ENCODE data around the gene AFM. TPM values are rescaled to one million over a fixed set of nuclear protein-coding genes. Genes with fewer than 3 reads are reported as not detected.
A peak's percentile ranks its signal among the peaks of the same experiment; 100 is the strongest.

The AFM gene
- total RNA-seq, 1 donor from 2014 or later, result not detected

GRCh38 chr4:73508651-73509050 is 27.1 kb downstream of the AFM start:
- no peaks in the 10 kb centered on the region for H3K27me3 ChIP-seq (ENCODE audit: control insufficient read depth, insufficient read depth, low read length)
- no peak for TF ChIP-seq CTCF (IDR thresholded peaks at IDR 0.05; ENCODE audit: insufficient read depth, low read length, severe bottlenecking)
- DNase-seq (ENCODE audit: low read depth) (peak; percentile 24), FAIRE-seq (no peak)
- no peak overlapping the region for H3K4me3 ChIP-seq (ENCODE audit: low read depth, low read length)
- H3K36me3 ChIP-seq (ENCODE audit: control insufficient read depth, insufficient read depth, low read length), result no peaks in the 10 kb centered on the region

- FAIRE-seq, result no peak
- TF ChIP-seq CTCF (IDR thresholded peaks at IDR 0.05; ENCODE audit: insufficient read depth, low read length, severe bottlenecking), result no peak
- H3K4me3 ChIP-seq (ENCODE audit: low read depth, low read length), result no peak overlapping the region
These were observed 36.8 kb downstream of the AFM start for GRCh38 chr4:73518340-73518739.

DNA sequence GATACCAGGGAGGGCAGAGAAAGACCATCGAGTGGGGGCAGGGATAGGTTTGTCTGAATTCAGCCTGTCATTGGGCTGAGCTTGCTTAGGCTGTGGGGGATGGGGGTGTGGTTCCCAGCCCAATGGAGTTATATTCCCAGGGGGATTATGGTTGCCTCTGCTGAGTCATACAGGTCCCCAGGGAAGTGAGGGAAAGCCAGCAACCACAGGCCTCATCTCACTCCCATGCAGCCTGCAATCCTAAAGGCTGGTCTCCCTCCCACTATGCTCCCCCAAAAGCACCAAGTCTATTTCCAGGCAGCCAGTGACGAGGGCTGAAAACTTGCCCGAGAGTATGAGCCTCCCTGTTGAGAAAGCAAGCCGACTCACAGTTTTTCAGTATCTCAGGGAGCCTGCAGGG is 39.3 kb downstream of the AFM start:
- DNase-seq (ENCODE audit: low read depth), result no peak
- no peak for TF ChIP-seq CTCF (IDR thresholded peaks at IDR 0.05; ENCODE audit: insufficient read depth, low read length, severe bottlenecking)

More at GRCh38 chr4:73518340-73518739, 36.8 kb downstream of the AFM start:
- no peaks in the 10 kb centered on the region for H3K27me3 ChIP-seq (ENCODE audit: control insufficient read depth, insufficient read depth, low read length)
- no peaks in the 10 kb centered on the region for H3K36me3 ChIP-seq (ENCODE audit: control insufficient read depth, insufficient read depth, low read length)
- DNase-seq (ENCODE audit: low read depth), result no peak

GRCh38 chr4:73523126-73523525 is 41.6 kb downstream of the AFM start:
- FAIRE-seq (no peak), DNase-seq (ENCODE audit: low read depth) (peak; percentile 33)
- H3K4me3 ChIP-seq (ENCODE audit: low read depth, low read length), result no peak overlapping the region

More for the DNA sequence above, 39.3 kb downstream of the AFM start:
- Histone ChIP-seq H3K4me3 (ENCODE audit: low read depth, low read length) (no peak overlapping the region), H3K36me3 (ENCODE audit: control insufficient read depth, insufficient read depth, low read length) (no peaks in the 10 kb centered on the region), H3K27me3 (ENCODE audit: control insufficient read depth, insufficient read depth, low read length) (no peaks in the 10 kb centered on the region)
- FAIRE-seq, result no peak

GRCh38 chr4:73525611-73526010 is 44.1 kb downstream of the AFM start:
- no peak for FAIRE-seq
- H3K36me3 ChIP-seq (ENCODE audit: control insufficient read depth, insufficient read depth, low read length), result no peaks in the 10 kb centered on the region
- no peak overlapping the region for H3K4me3 ChIP-seq (ENCODE audit: low read depth, low read length)
- H3K27me3 ChIP-seq (ENCODE audit: control insufficient read depth, insufficient read depth, low read length), result no peaks in the 10 kb centered on the region
- no peak for TF ChIP-seq CTCF (IDR thresholded peaks at IDR 0.05; ENCODE audit: insufficient read depth, low read length, severe bottlenecking)
- no peak for DNase-seq (ENCODE audit: low read depth)

More at GRCh38 chr4:73523126-73523525, 41.6 kb downstream of the AFM start:
- Histone ChIP-seq H3K36me3 (ENCODE audit: control insufficient read depth, insufficient read depth, low read length) (no peaks in the 10 kb centered on the region), H3K27me3 (ENCODE audit: control insufficient read depth, insufficient read depth, low read length) (no peaks in the 10 kb centered on the region)
- TF ChIP-seq CTCF (IDR thresholded peaks at IDR 0.05; ENCODE audit: insufficient read depth, low read length, severe bottlenecking), result no peak

DNA sequence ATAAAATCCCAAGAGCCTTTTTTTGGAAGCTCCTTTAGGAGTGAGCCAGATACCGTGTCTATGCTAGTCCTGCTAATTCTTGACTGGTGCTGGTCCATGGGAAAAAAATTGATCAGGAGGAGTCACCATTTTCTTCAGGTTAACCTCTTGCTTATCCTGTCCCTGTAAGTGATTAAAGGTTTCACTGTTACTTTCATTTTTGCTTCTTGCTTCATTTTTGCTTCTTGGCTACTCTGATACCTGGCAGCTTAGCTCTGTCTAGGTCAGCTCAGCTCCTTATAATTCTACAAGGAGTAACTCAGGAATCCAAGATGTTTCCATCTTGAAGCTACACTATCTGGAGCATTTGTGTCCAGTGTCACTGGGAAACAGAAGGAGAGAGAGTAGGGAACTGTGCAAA is 45.7 kb downstream of the AFM start:
- no peaks in the 10 kb centered on the region for H3K27me3 ChIP-seq (ENCODE audit: control insufficient read depth, insufficient read depth, low read length)
- no peaks in the 10 kb centered on the region for H3K36me3 ChIP-seq (ENCODE audit: control insufficient read depth, insufficient read depth, low read length)
- no peak overlapping the region for H3K4me3 ChIP-seq (ENCODE audit: low read depth, low read length)
- TF ChIP-seq CTCF (IDR thresholded peaks at IDR 0.05; ENCODE audit: insufficient read depth, low read length, severe bottlenecking), result no peak
- no peak for FAIRE-seq
- no peak for DNase-seq (ENCODE audit: low read depth)
